NCI-H146 treated with DMSO at 0.1 percent for 48 hours (cell line): ENCODE measurements around the gene TAAR2.
"Not testable (repeated sequence)": the region's sequence is repeated elsewhere in the genome, so short reads cannot be mapped to it uniquely, and the experiment has no call there.

ENCODE experiments used
- DNase-seq: peaks from one replicate; lab custom pipeline; 2025; ENCODE audit not compliant: unreplicated experiment; lab: John Stamatoyannopoulos, UW

Gene TAAR2

DNA sequence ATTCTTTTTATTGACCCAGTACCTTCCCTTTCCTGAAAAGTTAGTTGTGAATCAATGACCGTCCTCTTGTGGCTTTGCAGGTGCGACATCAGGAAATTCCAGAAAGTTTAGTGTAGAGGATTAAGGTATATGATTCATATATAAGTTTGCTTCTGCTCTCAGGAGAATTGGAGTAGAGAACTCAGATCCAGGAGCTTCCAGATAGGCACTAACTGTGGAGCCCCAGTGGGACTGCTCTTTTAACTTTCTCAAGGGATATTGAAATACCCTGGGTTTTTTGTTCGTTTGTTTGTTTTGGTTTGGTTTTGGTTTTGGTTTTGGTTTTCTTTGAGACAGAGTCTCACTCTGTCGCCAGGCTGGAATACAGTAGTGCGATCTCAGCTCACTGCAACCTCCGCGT lies 9.5 kb downstream of the TAAR2 start:
- no peak for DNase-seq

DNA sequence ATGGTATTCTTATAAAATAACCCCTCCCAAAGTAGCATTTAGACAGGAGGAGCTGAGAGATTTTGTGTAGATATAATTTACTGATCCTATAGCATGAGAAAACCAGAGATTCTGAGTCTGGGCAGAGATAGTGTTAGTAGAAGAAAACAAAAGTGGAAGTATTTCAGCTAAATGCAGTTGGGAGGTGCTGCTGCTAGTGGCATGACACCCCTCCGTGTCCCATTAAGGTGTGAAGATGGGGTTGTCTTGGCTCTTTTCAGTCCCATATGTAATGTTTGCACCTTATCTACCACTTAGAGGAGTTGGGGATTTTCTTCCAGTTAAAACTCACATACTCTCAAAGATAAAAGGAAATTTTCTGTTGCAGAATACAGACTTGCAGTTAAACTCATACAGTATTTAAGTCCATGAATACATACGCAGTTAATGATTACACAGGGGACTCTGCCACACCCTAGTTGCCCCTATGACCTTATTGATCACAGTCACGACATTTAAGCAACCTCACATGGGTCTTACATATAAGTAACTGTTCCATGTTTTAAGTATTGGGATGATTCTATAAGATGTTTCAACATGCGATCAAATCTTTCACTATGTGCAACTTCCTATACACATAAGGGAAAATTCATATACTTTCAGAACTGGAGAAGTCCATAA lies 11.5 kb downstream of the TAAR2 start:
- no peak for DNase-seq

DNA sequence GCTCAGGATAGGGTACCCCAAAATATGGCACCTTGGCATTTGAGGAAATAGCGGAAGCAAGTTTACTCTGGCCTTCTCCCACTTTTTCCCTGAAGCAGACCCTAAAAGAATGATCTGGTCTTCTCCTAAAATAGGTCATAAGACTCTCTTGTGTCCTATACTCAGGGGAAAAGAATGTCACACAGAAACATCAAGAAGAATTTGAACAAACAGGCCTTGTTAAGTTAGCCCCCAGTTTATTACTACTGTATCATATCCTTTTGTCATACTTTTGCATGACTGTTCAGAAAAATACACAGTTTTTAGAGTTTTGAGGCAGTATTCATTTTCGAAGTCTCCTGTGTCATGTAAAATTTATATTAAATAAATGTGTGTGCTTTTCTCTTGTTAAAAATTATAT lies 12.5 kb downstream of the TAAR2 start:
- no peak for DNase-seq

DNA sequence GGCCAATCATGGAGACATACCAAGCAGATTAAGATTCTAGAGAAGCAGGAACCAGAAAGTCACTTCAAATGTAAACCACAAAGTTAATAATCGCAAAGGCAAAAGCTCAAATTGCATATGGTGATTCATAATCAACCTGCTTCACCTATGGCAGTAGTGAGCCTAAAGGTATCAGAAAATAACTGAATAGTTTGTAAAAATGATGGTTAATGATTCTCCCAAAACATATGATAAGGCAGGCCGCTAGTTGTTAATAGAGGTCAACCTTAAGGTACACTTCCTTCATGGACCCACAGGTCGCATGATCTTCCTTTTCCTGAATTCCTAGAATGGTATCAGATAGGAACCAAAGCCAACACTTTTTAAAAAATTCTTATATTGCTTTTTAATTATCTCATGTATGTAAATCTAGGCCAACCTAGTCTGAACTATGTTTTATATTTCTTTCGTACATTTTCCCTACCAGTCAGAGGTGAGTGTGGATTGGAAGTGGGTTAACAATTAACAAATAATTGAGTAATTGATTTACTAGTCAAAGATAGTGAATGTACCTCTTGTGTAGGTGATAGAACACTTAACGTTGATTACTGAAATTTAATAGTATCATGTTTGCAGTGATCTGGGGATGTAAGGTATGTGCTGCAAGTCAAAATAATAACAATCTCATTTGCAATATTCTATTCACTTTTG lies 16.4 kb downstream of the TAAR2 start:
- DNase-seq: no peak

DNA sequence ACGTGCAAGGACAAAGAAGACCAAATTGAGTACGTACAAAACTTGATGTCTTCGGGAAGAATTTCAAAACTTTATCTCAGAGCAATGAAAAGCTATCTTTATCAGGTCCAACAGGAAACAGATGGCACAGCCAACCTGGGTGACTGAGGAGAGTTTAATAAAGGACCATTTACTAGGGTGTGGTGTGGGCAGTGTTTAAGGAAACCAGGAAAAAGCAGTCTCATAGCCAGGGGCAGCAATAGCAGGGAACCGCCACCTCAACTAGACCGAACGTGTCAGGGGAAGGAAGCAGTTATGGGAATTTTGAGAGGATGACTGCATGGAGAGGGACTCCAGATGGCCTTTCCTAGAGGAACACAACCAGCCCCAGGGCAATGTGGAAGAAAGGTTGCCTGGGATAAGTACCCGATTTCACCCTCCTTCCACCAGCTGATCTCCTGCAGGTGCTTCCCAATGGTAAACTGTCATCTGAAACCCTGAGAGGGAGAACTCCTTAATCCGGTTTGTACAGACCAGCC lies 19.4 kb downstream of the TAAR2 start:
- no peak for DNase-seq

DNA sequence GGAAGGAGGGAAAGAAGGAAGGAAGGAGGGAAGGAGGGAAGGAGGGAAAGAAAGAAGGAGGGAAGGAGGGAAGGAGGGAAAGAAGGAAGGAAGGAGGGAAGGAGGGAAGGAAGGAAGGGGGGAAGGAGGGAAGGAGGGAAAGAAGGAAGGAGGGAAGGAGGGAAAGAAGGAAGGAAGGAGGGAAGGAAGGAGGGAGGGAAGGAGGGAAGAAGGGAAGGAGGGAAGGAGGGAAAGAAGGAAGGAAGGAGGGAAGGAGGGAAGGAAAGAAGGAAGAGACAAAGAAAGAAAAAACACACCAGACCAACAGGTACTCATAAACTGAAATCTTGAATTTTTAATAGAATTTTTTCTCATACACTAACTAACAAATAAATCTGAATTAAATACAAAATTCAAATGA lies 23.2 kb downstream of the TAAR2 start:
- not testable (repeated sequence) for DNase-seq

DNA sequence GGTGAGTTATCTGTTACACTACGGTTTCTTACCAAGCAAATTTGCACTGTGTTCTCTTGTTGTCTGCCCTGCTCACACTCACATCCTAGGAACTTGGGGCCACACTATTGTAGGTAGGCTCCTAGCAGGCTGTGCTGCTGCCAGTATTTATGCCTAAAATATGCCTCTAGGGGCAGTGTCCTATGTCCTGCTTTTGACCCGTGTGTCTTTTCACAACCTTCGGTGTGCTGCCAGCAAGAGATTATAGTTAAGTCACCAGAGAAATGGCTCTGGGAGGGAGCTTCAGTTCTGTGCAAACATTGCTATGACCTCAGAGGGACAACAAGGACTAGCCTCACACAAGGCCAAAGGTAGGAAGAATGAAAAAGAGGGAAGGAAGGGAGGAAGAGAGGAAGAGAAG lies 25.6 kb downstream of the TAAR2 start:
- no peak for DNase-seq

DNA sequence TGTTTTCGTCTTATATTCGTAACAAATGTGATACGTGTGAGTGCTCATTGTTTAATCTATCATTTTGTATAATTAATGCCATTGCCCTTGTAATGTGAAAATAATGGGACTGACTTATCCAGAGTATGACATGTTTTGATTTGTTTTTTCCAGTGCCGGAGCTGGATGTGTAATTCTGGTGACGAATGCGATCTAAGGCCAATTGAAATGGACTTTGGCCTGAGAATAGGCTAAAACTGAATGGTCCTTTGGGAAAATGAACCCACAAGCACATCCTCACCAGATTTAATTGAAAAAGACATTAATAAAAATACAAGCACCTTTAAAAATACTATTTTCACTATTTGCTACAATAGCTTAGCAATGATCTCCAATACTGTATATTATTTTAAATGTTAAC lies 27.9 kb downstream of the TAAR2 start:
- DNase-seq: no peak

DNA sequence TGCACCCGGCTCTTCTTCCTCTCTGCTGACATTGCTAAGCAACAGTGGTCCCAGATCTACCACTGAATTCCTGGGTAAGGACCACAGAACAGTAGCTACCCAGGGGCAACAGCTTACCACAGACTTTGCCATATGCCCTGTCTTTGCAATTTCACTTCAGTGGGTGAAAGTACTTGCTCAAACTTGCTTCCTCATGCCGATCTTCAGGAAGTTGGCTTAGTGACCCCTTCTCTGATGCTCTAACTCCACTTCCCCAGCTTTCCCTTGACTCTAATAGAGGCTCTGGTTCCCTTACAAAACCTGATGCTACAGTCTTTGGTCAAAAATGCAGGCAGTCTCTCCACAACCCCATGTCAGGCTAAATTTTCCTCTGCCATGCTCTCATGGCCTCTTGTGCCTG lies 31.2 kb downstream of the TAAR2 start:
- no peak for DNase-seq

DNA sequence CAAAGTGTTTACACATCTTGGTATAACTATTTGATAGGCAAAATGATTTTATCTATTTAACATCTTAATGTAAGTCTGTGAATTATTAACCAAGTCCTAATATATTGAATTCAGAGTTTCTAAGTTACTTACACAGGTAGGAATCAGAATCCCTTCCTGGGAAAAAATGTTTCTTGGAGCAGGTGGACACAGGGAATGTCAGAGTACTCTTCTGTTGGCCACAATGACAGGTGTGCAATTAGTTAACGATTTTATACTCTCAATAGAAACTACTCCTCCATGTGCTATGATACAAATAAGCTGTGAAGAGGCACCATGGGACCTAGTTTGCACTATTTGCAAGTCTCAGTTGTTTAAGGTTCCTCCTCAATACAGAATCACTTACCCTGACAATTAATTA lies 33.7 kb downstream of the TAAR2 start:
- peak; percentile 59 for DNase-seq

DNA sequence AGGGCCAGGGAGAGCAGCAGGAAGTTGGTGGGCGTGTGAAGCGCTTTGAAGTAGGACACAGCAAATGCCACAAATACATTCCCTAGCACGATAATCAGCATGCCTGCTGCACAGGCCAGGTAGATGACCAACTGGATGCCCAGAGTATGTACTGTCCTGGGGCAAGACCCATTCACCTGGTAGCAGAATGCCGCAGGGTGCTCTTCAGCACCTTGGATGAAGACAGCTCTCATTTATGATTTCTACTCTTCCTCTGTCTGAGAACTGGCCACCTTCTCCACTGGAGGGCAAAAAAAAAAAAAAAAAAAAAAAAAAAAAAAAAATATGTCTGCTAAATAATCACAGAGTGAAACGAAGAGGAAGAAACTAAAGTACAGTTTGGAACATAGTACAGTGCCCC lies 34.6 kb downstream of the TAAR2 start, which contains the start of gene TAAR5:
TSS of gene TAAR5 (minus strand) at position 288 of the 400 bp plus-strand sequence. CDS start at position 233, 55 bp downstream.
- DNase-seq: no peak

DNA sequence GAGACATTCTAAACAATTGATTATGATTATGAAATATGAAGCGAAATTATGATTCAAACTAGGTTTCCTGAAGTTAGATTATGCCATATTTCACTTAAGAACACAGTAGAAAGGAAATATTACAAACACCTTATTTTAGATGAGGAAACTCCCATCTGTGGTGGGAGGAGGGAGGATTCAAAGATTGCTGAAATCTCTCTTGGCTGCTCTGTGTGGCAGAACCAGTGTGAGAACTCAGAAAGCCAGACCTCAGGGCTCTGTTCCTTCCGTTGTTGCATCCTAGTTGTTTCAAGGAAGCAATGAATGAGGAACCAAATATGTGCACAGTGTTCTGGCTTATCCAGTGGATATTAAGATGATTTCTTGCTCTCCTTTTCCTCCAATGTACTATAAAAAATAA lies 36.7 kb downstream of the TAAR2 start:
- DNase-seq: no peak

DNA sequence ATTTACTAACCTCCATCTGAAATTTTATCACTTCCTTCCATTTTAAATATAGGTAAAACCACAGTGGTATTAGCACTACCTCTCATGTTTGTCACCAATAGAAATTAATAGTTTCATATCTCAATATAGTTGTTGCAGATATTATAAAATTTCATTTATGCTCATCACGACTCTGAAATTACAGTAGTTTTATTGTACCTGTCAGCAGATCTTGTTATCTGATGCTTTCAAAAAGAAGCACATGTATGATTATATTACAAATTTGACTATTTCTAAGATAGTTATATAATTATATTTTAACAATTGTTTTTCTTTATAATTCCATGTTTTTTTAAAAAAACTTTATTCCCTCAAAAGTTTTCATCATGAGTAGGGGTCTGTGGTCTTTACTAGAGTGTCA lies 39.4 kb downstream of the TAAR2 start:
- no peak for DNase-seq

DNA sequence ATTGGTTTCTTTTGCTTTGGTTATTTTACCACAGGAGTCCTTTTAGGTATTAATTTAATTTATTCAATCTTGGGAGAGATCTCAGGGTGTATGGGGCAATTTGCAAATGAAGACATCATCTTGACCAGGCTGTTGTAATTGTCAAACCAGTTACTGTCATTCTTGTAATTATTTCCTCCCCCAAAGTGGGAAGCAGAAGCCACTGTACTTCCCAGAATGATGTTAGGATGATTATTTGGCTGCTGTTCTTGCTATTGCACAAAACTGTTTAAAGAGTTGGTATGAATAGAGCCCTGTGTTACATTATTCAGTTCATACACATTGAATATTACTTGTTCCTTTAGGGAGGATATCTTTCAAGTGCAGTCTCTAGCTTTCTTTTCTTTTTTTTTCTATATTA lies 52.3 kb downstream of the TAAR2 start:
- DNase-seq: no peak

DNA sequence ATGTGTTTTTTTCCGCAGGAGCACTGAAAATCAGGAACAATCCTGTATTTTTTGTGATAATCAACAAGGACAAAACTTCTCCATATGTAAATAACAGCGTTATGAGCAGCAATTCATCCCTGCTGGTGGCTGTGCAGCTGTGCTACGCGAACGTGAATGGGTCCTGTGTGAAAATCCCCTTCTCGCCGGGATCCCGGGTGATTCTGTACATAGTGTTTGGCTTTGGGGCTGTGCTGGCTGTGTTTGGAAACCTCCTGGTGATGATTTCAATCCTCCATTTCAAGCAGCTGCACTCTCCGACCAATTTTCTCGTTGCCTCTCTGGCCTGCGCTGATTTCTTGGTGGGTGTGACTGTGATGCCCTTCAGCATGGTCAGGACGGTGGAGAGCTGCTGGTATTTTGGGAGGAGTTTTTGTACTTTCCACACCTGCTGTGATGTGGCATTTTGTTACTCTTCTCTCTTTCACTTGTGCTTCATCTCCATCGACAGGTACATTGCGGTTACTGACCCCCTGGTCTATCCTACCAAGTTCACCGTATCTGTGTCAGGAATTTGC lies 53.8 kb downstream of the TAAR2 start, which contains the start of gene TAAR6:
TSS of gene TAAR6 (plus strand) at position 102 of the 557 bp plus-strand sequence. CDS start at position 102, 0 bp downstream.
- DNase-seq: peak; percentile 33

DNA sequence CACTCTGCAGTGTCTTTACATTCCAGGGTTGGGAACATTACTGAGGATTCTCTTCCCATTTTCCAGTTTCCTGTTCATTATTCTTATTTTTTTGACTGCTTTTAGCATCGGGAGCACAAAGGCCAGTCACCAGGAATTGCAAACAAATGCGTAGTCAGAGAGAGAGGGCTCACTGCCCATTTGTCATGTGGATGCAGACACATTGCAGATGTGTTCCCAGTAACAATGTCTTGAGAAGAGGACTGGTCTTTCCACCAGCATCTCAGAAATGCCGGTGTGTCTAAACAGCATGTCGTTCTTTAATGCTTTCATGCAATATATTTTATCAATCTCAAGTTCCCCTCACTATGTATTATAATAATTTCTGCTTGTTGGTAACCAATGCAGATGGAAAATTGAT lies 54.9 kb downstream of the TAAR2 start:
- DNase-seq: no peak

DNA sequence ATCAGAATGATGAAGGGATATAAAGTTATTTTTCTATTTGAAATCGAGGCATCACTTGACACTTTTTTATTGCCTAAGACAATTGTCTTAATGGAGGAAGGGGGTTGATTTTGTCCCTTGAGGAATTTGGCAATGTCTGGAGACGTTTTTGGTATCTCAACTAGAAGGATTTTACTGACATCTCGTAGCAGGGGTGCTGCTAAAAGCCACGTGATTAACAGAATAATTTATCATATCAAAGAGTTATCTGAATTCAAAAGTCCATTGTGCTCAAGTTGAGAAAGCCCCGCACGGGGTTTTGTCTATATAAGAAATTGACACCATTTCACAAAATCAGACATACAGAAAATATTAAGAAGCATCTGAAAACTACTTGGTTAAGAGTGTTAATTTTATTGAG lies 55.5 kb downstream of the TAAR2 start:
- no peak for DNase-seq

DNA sequence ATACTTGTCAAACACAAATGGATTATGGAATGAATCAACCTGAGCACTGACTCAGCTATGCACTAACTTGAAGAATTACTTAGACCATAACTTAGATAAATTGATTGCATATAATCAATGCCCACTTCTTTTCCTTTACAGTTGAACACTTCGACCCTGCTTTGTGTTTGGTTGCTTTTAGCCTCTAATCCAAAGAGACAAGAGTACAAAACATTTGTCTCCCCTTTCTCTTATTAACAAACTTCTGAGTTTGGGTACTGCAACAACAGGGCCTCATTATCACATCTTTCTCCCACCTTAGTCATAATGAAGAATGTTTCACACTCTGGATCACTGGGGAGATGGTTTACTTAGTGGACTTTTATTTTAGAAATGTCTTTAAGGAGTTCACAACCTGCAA lies 56.5 kb downstream of the TAAR2 start:
- DNase-seq: no peak
